ENCODE data around the gene MFAP3. TPM values are rescaled to one million over a fixed set of nuclear protein-coding genes. Genes with fewer than 3 reads are reported as not detected.

The MFAP3 gene
- total RNA-seq, 1 experiment from 2014 or later, result 48.8 TPM

DNA sequence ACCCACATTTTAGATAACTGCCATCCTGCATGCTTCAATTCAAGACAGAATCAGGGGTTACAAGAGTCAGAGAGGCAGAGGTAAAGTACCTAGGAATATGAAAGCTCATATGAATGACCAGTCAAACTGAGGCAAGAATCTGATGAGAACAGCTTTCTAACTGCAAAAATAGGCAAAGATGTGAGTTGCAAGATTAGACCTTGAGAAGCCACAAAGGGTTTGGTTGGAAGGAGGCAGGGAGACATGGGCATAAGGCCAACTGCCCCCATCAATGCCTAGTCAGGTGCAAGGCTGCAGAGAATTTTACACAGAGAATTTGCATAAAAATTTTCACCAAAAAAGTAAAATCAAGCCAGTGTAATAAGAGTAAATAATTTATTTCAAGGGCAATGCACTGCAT, 12.8 kb upstream of the MFAP3 start:
- ChIA-PET POLR2A (interaction anchor here (0.5 to 1.4 kb wide), 3 partner anchors 13 to 1539 kb away, joined by 3 to 5 read pairs (median 4); partner anchors contain the start of genes FAM114A2 and MFAP3), CTCF (interaction anchor here (0.6 to 1.0 kb wide), 2 partner anchors 50 to 88 kb away, joined by 3 read pairs; no protein-coding TSS in a partner anchor)
- TF ChIP-seq, protein P1, sequence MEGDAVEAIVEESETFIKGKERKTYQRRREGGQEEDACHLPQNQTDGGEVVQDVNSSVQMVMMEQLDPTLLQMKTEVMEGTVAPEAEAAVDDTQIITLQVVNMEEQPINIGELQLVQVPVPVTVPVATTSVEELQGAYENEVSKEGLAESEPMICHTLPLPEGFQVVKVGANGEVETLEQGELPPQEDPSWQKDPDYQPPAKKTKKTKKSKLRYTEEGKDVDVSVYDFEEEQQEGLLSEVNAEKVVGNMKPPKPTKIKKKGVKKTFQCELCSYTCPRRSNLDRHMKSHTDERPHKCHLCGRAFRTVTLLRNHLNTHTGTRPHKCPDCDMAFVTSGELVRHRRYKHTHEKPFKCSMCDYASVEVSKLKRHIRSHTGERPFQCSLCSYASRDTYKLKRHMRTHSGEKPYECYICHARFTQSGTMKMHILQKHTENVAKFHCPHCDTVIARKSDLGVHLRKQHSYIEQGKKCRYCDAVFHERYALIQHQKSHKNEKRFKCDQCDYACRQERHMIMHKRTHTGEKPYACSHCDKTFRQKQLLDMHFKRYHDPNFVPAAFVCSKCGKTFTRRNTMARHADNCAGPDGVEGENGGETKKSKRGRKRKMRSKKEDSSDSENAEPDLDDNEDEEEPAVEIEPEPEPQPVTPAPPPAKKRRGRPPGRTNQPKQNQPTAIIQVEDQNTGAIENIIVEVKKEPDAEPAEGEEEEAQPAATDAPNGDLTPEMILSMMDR (IDR thresholded peaks at IDR 0.05; ENCODE audit: unreplicated experiment), result no peak
- BruUV-seq (replicated peaks), result no TSS peak
- Mint-ChIP-seq H3K27me3 (ENCODE audit: insufficient read depth, unreplicated experiment) (no peaks in the 10 kb centered on the region), H3K36me3 (ENCODE audit: insufficient read depth, unreplicated experiment) (peaks cover 42% of the 10 kb centered on the region), H3K4me1 (ENCODE audit: insufficient read depth, unreplicated experiment) (no peaks in the 10 kb centered on the region), H3K4me3 (ENCODE audit: unreplicated experiment) (no peak overlapping the region), H3K9me3 (ENCODE audit: unreplicated experiment) (no peaks in the 10 kb centered on the region), H3K27ac (ENCODE audit: low read depth, unreplicated experiment) (no peak overlapping the region)
- intact Hi-C loops (cut with micrococcal nuclease), result no loop called here
- no peak for DNase-seq (ENCODE audit: unreplicated experiment)

GRCh38 chr5:154031937-154032489, 6.8 kb upstream of the MFAP3 start:
- TF ChIP-seq, protein P1 (IDR thresholded peaks at IDR 0.05; ENCODE audit: unreplicated experiment), result no peak
- ChIA-PET POLR2A (interaction anchor here (1.2 kb wide), 1 partner anchor 9 kb away, joined by 3 read pairs; no protein-coding TSS in a partner anchor), CTCF (no interaction called here)
- no peaks in the 10 kb centered on the region for H3K27me3 Mint-ChIP-seq (ENCODE audit: insufficient read depth, unreplicated experiment)
- peaks cover 26% of the 10 kb centered on the region for H3K36me3 Mint-ChIP-seq (ENCODE audit: insufficient read depth, unreplicated experiment)
- no peak overlapping the region for H3K27ac Mint-ChIP-seq (ENCODE audit: low read depth, unreplicated experiment)
- DNase-seq (ENCODE audit: unreplicated experiment), result no peak
- H3K4me1 Mint-ChIP-seq (ENCODE audit: insufficient read depth, unreplicated experiment), result peaks cover 3% of the 10 kb centered on the region
- BruUV-seq (replicated peaks), result no TSS peak
- intact Hi-C loops (cut with micrococcal nuclease), result no loop called here
- H3K9me3 Mint-ChIP-seq (ENCODE audit: unreplicated experiment), result no peaks in the 10 kb centered on the region
- no peak overlapping the region for H3K4me3 Mint-ChIP-seq (ENCODE audit: unreplicated experiment)

DNA sequence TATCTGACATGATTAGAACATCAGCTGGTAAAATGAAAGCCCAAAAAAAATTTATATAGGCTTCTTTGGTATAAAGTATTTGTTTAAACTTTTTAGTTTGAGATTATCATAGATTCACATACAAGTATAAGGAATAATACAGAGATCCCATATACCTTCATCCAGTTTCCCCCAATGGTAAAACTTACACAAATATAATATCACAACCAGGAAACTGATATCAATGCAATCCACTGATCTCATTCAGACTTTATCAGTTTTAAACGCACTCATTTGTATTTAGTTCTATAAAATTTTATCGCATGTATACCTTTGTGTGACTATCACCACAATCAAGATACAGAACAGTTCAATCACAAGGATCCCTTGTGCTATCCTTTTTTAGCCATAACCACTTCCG, 3.8 kb upstream of the MFAP3 start:
- H3K27ac Mint-ChIP-seq (ENCODE audit: low read depth, unreplicated experiment), result no peak overlapping the region
- intact Hi-C loops (cut with micrococcal nuclease), result no loop called here
- no peak for DNase-seq (ENCODE audit: unreplicated experiment)
- peaks cover 16% of the 10 kb centered on the region for H3K36me3 Mint-ChIP-seq (ENCODE audit: insufficient read depth, unreplicated experiment)
- BruUV-seq (replicated peaks), result no TSS peak
- ChIA-PET POLR2A (no interaction called here), CTCF (interaction anchor here (0.6 to 1.4 kb wide), 6 partner anchors 34 to 196 kb away, joined by 3 read pairs; no protein-coding TSS in a partner anchor)
- H3K9me3 Mint-ChIP-seq (ENCODE audit: unreplicated experiment), result no peaks in the 10 kb centered on the region
- TF ChIP-seq, protein P1 (IDR thresholded peaks at IDR 0.05; ENCODE audit: unreplicated experiment), result no peak
- H3K4me1 Mint-ChIP-seq (ENCODE audit: insufficient read depth, unreplicated experiment), result peaks cover 13% of the 10 kb centered on the region
- no peak overlapping the region for H3K4me3 Mint-ChIP-seq (ENCODE audit: unreplicated experiment)
- no peaks in the 10 kb centered on the region for H3K27me3 Mint-ChIP-seq (ENCODE audit: insufficient read depth, unreplicated experiment)

GRCh38 chr5:154038261-154038706, 483 bp upstream of the MFAP3 start:
- Mint-ChIP-seq H3K27me3 (ENCODE audit: insufficient read depth, unreplicated experiment) (no peaks in the 10 kb centered on the region), H3K4me1 (ENCODE audit: insufficient read depth, unreplicated experiment) (peaks cover 39% of the 10 kb centered on the region), H3K9me3 (ENCODE audit: unreplicated experiment) (no peaks in the 10 kb centered on the region), H3K36me3 (ENCODE audit: insufficient read depth, unreplicated experiment) (peaks cover 9% of the 10 kb centered on the region), H3K4me3 (ENCODE audit: unreplicated experiment) (peak overlapping the region; percentile 96), H3K27ac (ENCODE audit: low read depth, unreplicated experiment) (peak overlapping the region; percentile 98)
- BruUV-seq (replicated peaks), result TSS peak; percentile 77
- ChIA-PET CTCF (interaction anchor here (0.6 to 2.0 kb wide), 8 partner anchors 8 to 1525 kb away, joined by 3 to 10 read pairs (median 3); no protein-coding TSS in a partner anchor), POLR2A (interaction anchor here (0.6 to 3.4 kb wide), 39 partner anchors 10 to 905 kb away, joined by 3 to 34 read pairs (median 4); partner anchors contain the start of genes CNOT8, GALNT10, GEMIN5 and SAP30L)
- no peak for DNase-seq (ENCODE audit: unreplicated experiment)
- intact Hi-C loops (cut with micrococcal nuclease), result no loop called here
- TF ChIP-seq, protein P1 (IDR thresholded peaks at IDR 0.05; ENCODE audit: unreplicated experiment), result no peak

Measured in MCF 10A (cell line).